KMS-11 (cell line): ENCODE results near the gene PDE4A.
A peak's percentile ranks its signal among the peaks of the same experiment; 100 is the strongest.

Source experiments
- H2AFZ ChIP-seq: fragments of 200-600 bp; sonication (generic); 2 replicates; pipeline ENCODE4 v1.6.1; 2016; ENCODE audit warnings: antibody characterized with exemption, mixed run types, low read depth
- H3K27ac ChIP-seq: fragments of 200-600 bp; sonication (generic); 2 replicates; pipeline ENCODE4 v1.6.1; 2016; ENCODE audit warnings: mild to moderate bottlenecking, mixed run types
- H3K27me3 ChIP-seq: fragments of 200-600 bp; sonication (generic); 2 replicates; pipeline ENCODE4 v1.6.1; 2017; ENCODE audit warnings: mild to moderate bottlenecking, low read depth, mixed run types, moderate library complexity; ENCODE audit not compliant: insufficient read depth
- H3K36me3 ChIP-seq: fragments of 200-600 bp; sonication (generic); 2 replicates; pipeline ENCODE4 v1.6.1; 2017; ENCODE audit warnings: mild to moderate bottlenecking, mixed run types; ENCODE audit not compliant: insufficient read depth
- H3K4me1 ChIP-seq: fragments of 200-600 bp; sonication (generic); 2 replicates; pipeline ENCODE4 v1.6.1; 2016; ENCODE audit warnings: mild to moderate bottlenecking, low read depth, mixed run types; ENCODE audit not compliant: poor library complexity, severe bottlenecking
- H3K4me2 ChIP-seq: fragments of 200-600 bp; sonication (generic); 2 replicates; pipeline ENCODE4 v1.7.0; 2016; ENCODE audit warnings: mild to moderate bottlenecking, mixed run types
- H3K4me3 ChIP-seq: fragments of 200-600 bp; sonication (generic); IDR thresholded peaks from 2 replicates; pipeline ENCODE4 v1.6.1; 2017; ENCODE audit warnings: low read depth, low read length, mixed read lengths; ENCODE audit not compliant: insufficient read depth
- H3K79me2 ChIP-seq: fragments of 200-600 bp; sonication (generic); 2 replicates; pipeline ENCODE4 v1.6.1; 2016; ENCODE audit warnings: low read depth, mixed run types; ENCODE audit not compliant: insufficient read depth
- H3K9ac ChIP-seq: fragments of 200-600 bp; sonication (generic); 2 replicates; pipeline ENCODE4 v1.6.1; 2016; ENCODE audit warnings: mild to moderate bottlenecking, mixed run types
- H4K20me1 ChIP-seq: fragments of 200-600 bp; sonication (generic); 2 replicates; pipeline ENCODE4 v1.6.1; 2016; ENCODE audit warnings: mild to moderate bottlenecking, mixed run types; ENCODE audit not compliant: insufficient read depth
- CTCF ChIP-seq: fragments of 200-600 bp; sonication (generic); conservative IDR thresholded peaks from 2 replicates; pipeline ENCODE4 v1.6.1; 2017; ENCODE audit warnings: low read depth, mild to moderate bottlenecking, antibody characterized with exemption, low read length, moderate library complexity, mixed read lengths

PDE4A gene

GRCh38 chr19:10499550-10500246, 79.4 kb downstream of the PDE4A start:
- Histone ChIP-seq H3K9ac (no peak overlapping the region), H3K79me2 (peaks cover 77% of the 10 kb centered on the region), H3K4me3 (no peak overlapping the region), H3K4me2 (peak overlapping the region; percentile 10; the same call in 1 of the 2 replicates), H4K20me1 (no peaks in the 10 kb centered on the region), H3K4me1 (peaks cover 41% of the 10 kb centered on the region), H2AFZ (no peak overlapping the region), H3K36me3 (peaks cover 7% of the 10 kb centered on the region; the same call in 1 of the 2 replicates), H3K27ac (peak overlapping the region; percentile 52; the same call in 1 of the 2 replicates), H3K27me3 (no peaks in the 10 kb centered on the region)
- TF ChIP-seq CTCF, result no peak

DNA sequence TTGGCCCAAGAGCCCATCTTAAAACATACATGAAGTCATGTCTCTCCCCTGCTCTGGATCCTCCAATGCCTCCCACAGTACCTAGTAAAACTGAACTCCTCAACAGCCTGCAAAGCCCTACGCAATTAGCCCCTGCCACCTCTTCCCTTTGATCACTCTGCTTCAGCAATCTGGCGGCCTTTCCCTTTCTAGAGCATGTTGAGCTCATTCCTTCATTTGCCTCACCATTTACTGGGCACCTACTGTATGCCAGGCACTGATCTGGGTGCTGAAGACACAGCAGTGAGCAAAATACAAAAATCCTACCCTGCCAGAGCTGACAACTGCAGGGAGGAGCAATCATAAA, 79.9 kb downstream of the PDE4A start:
- Histone ChIP-seq H4K20me1 (no peaks in the 10 kb centered on the region), H2AFZ (no peak overlapping the region), H3K36me3 (peaks cover 6% of the 10 kb centered on the region; the same call in 1 of the 2 replicates), H3K27ac (no peak overlapping the region; the same call in 1 of the 2 replicates), H3K27me3 (no peaks in the 10 kb centered on the region), H3K4me2 (peak overlapping the region; percentile 29; the same call in 1 of the 2 replicates), H3K4me3 (no peak overlapping the region), H3K9ac (no peak overlapping the region), H3K4me1 (peaks cover 41% of the 10 kb centered on the region), H3K79me2 (peaks cover 72% of the 10 kb centered on the region)
- TF ChIP-seq CTCF, result no peak

DNA sequence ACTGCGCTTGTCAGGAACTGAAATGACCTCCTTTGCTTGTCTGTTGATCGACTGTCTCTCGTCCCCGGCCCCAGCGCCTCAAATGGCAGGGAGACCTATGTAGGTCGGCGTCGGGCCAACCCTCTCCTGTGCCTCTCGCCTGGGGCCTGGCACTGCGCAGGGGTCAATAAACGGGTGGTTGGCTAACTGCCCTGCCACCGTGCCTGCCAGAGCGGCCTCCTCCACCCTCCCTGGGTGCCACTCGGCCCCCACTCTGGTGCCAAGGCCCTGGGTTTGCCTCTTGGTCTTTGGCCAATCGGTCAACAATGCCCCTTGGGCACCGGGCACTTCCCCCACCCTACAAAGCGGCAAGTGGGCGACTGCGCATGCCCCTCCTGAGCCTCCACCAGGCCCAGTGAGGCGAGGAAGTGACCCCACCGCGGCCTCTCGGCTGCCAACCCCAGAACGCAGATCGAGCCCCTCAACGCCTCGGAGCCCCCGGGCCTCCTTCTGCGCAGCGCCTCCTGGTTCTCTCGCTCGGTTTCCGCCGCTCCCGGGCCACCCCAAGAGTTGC, 81.7 kb downstream of the PDE4A start:
- peak overlapping the region; percentile 54 for H2AFZ ChIP-seq
- no peaks in the 10 kb centered on the region for H3K27me3 ChIP-seq
- H3K27ac ChIP-seq, result peak overlapping the region; percentile 96
- TF ChIP-seq CTCF, result 0 out of 2 replicates have a peak, but pooled peaks have one; percentile 5
- H3K9ac ChIP-seq, result peak overlapping the region; percentile 99
- H3K4me2 ChIP-seq, result peak overlapping the region; percentile 100
- no peaks in the 10 kb centered on the region for H4K20me1 ChIP-seq
- no peak overlapping the region for H3K4me3 ChIP-seq
- peaks cover 41% of the 10 kb centered on the region for H3K4me1 ChIP-seq
- no peaks in the 10 kb centered on the region for H3K36me3 ChIP-seq
- peaks cover 54% of the 10 kb centered on the region for H3K79me2 ChIP-seq

DNA sequence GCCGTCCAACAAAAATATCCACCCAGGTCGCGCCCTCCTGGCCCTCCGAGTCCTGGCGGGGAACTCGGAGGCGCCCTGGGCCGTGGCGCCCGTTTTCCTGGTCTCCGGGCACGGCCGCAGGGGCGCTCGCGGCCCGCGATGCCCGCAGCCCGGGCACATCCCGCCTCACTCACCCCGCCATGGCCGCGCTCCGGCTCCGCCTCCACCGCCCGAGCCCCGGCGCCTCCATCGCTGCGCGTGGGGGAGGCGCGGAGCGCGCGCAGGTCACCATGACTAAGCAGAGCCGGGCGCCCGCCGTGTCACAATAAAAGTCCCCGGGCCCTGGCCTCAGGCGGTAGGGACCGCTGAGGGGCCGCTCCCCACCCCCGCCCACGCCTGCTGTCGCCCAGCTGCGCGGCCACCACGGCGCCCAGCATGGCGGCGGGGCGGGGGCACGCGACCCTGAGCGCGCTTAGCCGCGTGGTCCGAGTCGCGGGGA, 82.2 kb downstream of the PDE4A start:
- Histone ChIP-seq H3K4me2 (peak overlapping the region; percentile 100), H2AFZ (peak overlapping the region; percentile 80)

More for the DNA sequence above, 82.2 kb downstream of the PDE4A start:
- H3K4me3 ChIP-seq, result no peak overlapping the region
- no peaks in the 10 kb centered on the region for H3K36me3 ChIP-seq
- H3K4me1 ChIP-seq, result peaks cover 41% of the 10 kb centered on the region
- TF ChIP-seq CTCF, result no peak
- H4K20me1 ChIP-seq, result no peaks in the 10 kb centered on the region
- H3K79me2 ChIP-seq, result peaks cover 48% of the 10 kb centered on the region
- no peaks in the 10 kb centered on the region for H3K27me3 ChIP-seq
- peak overlapping the region; percentile 96 for H3K27ac ChIP-seq
- H3K9ac ChIP-seq, result peak overlapping the region; percentile 99
